ENCODE data around the gene SLC12A7.
"Not testable (repeated sequence)": the region's sequence is repeated elsewhere in the genome, so short reads cannot be mapped to it uniquely, and the experiment has no call there.

Gene SLC12A7

DNA sequence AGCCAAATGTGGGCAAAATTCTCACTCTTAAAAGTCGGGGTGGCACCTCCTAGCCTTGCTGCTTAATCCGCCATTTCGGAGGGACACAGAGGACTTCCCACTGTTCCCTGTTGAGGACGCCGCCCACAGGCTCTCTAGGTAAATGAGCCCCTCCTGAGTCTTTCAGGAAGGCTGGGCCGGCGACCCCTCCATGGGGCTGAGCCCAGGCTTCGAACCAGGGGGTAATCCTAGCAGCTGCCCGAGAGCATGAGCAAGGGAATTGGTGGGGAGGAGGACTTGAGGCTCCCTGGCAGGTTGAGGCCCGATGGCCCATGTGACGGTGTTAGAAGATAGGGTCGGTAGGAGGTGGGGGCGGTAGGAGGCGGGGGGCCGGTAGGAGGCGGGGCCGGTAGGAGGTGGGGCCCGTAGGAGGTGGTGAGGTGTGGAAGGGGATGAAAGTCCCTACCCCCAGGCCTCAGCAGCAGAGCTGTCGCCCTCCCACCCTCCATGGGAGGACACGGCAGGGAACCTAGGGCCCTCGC is 17.1 kb downstream of the SLC12A7 start:
- no peak for DNase-seq

- DNase-seq = no peak
Measured at GRCh38 chr5:1093361-1093760, 18.5 kb downstream of the SLC12A7 start.

DNA sequence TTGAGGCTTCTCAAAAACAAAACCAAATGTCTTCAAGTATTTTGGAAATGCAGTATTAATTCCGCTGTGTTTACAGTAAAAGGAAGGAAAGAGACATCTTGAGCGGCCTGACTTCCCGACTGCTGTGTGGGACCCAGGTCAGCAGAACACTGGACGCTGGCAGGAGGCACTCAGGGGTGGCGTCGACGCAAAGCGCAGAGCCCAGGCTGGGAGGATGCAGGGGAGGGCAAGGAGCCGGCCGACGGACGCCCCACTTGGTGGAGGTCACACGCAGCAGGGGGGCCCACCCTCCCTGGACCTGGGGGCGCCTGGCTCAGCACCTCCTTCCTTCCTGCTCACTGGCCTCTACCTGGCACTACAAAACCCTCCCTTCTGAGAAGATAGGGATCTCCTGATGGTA is 19.7 kb downstream of the SLC12A7 start:
- DNase-seq = no peak

GRCh38 chr5:1091632-1092031 is 20.2 kb downstream of the SLC12A7 start:
- DNase-seq = no peak

- DNase-seq = no peak
Measured at GRCh38 chr5:1090538-1090937, 21.3 kb downstream of the SLC12A7 start.

DNA sequence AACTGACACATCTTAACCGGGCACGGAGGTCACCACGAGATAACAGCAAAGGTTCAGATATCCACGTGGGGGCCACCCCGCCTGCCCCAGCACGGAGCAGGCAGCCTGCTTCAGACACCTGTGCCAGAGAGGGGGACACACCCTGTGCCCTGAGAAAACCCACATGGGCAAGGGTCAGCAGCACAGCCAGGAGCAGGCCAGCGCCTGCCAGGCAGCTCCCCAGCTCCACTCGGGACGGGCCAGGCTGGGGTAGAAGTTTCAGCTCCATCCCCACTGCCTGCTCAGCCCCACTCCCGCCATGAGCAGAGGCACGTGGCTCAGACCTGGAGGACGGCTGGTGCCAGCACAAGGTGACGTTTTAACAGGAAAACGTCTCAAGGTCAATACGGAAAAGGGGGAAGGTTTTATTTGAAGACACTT is 22.2 kb downstream of the SLC12A7 start:
- DNase-seq = no peak

GRCh38 chr5:1089146-1089545 is 22.7 kb downstream of the SLC12A7 start:
- no peak for DNase-seq

DNA sequence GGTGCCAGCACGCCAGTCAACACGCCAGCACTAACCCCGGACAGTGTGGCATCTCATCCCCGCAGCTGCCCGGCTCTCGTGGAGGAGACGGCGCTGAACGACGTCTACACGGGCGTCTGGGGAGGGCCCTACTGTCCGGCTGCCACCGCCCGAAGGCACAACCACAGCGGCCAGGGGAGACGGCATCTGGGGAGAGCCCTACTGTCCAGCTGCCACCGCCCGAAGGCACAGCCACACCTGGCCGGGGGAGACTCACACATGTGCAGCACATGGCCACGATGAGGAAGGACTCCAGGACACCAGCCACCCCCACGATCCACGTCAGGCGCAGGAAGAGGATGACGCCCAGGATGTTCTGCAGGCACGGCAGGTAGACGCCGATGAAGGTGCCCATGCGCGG is 23.1 kb downstream of the SLC12A7 start:
- DNase-seq = no peak

DNA sequence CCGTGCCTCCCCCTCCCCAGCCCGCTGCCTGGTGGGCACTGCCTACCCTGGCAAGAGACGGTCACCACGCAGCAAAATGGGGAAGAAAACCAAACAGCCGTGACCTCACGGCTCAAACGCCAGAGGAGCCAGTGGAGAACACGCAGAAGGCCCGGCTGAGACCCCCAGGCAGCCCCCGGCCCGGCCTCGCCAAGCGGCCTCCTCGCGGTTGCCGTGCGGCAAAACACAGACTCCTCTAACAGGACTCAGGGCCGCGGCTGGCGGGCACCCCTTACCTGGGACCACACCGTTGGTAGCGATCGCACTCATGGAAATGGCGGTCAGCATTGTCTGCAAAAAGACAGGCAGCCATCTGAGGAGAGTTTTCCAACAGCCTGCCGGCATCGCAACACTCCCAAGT is 23.8 kb downstream of the SLC12A7 start:
- DNase-seq = no peak

GRCh38 chr5:1087428-1087827 is 24.4 kb downstream of the SLC12A7 start:
- DNase-seq = no peak

GRCh38 chr5:1086871-1087270 is 25.0 kb downstream of the SLC12A7 start:
- no peak for DNase-seq

- no peak for DNase-seq
Measured at GRCh38 chr5:1086137-1086536, 25.7 kb downstream of the SLC12A7 start.

GRCh38 chr5:1085391-1085790 is 26.5 kb downstream of the SLC12A7 start:
- DNase-seq = no peak

- DNase-seq = no peak
Measured at GRCh38 chr5:1083823-1084605, 27.8 kb downstream of the SLC12A7 start.

DNA sequence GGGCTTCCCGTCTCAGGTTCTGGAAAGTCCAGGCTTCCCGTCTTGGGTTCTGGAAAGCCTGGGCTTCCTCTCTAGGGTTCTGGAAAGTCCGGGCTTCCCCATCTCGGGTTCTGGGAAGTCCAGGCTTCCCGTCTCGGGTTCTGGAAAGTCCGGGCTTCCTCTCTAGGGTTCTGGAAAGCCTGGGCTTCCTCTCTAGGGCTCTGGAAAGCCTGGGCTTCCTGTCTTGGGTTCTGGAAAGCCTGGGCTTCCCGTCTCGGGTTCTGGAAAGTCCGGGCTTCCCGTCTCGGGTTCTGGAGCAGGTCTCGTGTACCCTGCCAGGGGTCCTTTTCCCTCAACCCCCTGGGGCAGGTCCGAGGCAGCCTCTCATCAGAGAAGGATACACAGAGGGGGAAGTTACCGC is 28.8 kb downstream of the SLC12A7 start:
- DNase-seq = not testable (repeated sequence)

- no peak for DNase-seq
Measured at GRCh38 chr5:1081519-1081918, 30.3 kb downstream of the SLC12A7 start.

DNA sequence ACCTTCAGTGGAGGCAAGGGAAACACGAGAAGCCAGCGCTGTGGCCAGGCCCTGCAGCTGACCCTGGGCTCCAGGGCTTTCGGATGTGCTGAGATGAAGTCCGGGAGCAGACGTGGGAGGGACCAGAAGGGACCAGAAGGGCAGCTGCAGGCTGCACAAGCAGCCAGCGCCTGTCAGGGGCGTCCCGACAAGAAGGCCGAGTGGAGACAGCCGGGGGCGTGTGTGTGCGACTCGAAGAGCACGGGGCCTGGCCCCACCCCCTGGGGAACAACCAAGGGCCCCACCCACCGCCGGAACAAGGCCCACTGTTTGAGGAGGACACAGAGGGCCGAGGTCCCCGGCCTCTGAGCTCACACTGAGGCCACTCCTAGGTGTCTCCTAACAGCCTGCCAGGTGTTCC is 31.4 kb downstream of the SLC12A7 start:
- DNase-seq = no peak

GRCh38 chr5:1079961-1080360 is 31.9 kb downstream of the SLC12A7 start:
- DNase-seq = no peak

DNA sequence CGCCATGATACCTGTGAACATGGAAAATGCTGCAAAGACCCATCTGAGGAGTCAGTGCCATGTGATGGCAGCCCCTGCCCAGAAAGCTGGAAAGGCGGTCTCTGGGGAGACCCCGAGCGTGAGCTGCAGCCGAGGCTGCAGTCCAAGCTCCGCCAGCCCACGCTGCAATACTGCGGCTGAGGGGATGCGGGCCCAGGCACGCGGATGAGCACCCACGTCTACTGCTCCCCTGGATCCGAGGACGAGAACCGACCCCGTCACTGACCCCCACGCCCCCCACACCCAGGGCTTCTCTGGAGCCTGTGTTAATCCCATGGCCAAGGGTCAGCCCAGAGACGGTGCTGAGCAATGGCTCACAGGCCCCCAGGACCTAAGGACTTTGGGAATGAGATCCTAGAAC is 32.4 kb downstream of the SLC12A7 start:
- DNase-seq = no peak

GRCh38 chr5:1078851-1079250 is 33.0 kb downstream of the SLC12A7 start:
- DNase-seq = no peak

GRCh38 chr5:1078206-1078605 is 33.7 kb downstream of the SLC12A7 start:
- DNase-seq = no peak

- DNase-seq = no peak
Measured at GRCh38 chr5:1077491-1078020, 34.3 kb downstream of the SLC12A7 start.

DNA sequence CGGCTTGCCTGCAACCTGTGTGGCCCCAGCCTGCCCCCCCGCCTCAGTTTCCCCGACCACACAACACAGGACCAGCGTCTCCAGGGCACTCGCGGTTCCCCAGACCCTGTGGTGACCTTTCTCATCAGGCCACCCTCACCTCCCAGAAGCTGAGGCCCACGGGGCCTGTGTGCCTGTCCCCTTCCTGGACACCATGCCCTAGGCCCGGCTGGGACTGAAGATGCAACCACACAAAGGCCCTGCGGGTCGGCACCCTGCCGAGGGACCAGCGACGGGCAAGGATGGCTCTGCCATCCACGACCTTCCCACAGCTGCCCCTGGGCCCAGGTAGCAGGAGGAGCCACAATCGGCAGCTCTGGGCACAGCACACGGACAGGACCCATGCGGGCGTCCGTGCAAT is 34.8 kb downstream of the SLC12A7 start:
- no peak for DNase-seq

GRCh38 chr5:1076406-1076805 is 35.5 kb downstream of the SLC12A7 start:
- no peak for DNase-seq

GRCh38 chr5:1075931-1076330 is 35.9 kb downstream of the SLC12A7 start:
- DNase-seq = no peak

All from DMS79 (cell line).